ENCODE results near the gene ANKRD11. TPM values are rescaled to one million over a fixed set of nuclear protein-coding genes. Genes with fewer than 3 reads are reported as not detected.

ANKRD11 gene
- total RNA-seq, 1 donor from 2014 or later, result 178 TPM

- Mint-ChIP-seq H3K9me3 (ENCODE audit: low read depth) (peaks cover 3% of the 10 kb centered on the region), H3K4me3 (ENCODE audit: low read depth) (peak overlapping the region; percentile 90), H3K4me1 (ENCODE audit: low read depth) (peaks cover 2% of the 10 kb centered on the region), H3K27me3 (no peaks in the 10 kb centered on the region), H3K27ac (peak overlapping the region; percentile 99), H3K36me3 (ENCODE audit: insufficient read depth) (peaks cover 5% of the 10 kb centered on the region)
- DNase-seq (ENCODE audit: low spot score, unreplicated experiment), result peak; percentile 48
- TF ChIP-seq, protein P1, sequence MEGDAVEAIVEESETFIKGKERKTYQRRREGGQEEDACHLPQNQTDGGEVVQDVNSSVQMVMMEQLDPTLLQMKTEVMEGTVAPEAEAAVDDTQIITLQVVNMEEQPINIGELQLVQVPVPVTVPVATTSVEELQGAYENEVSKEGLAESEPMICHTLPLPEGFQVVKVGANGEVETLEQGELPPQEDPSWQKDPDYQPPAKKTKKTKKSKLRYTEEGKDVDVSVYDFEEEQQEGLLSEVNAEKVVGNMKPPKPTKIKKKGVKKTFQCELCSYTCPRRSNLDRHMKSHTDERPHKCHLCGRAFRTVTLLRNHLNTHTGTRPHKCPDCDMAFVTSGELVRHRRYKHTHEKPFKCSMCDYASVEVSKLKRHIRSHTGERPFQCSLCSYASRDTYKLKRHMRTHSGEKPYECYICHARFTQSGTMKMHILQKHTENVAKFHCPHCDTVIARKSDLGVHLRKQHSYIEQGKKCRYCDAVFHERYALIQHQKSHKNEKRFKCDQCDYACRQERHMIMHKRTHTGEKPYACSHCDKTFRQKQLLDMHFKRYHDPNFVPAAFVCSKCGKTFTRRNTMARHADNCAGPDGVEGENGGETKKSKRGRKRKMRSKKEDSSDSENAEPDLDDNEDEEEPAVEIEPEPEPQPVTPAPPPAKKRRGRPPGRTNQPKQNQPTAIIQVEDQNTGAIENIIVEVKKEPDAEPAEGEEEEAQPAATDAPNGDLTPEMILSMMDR (IDR thresholded peaks at IDR 0.05; ENCODE audit: unreplicated experiment), result no peak
Observed at GRCh38 chr16:89241187-89242007, 249.0 kb downstream of the ANKRD11 start.

DNA sequence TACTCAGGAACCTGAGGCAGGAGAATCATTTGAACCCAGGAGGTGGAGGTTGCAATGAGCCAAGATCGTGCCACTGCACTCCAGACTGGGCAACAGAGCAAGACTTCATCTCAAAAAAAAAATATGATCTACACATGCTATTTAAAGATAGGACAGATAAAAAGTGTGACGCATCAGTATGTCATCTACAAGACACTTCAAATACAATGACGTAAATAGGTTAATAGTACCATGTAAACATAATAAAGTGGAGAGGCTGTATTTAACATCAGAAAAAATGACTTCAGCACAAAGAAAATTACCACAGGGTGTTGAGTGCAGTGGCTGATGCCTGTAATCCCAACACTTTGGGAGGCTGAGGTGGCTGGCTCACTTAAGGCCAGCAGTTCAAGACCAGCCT, 252.6 kb downstream of the ANKRD11 start:
- Mint-ChIP-seq H3K27me3 (no peaks in the 10 kb centered on the region), H3K9me3 (ENCODE audit: low read depth) (peaks cover 16% of the 10 kb centered on the region), H3K36me3 (ENCODE audit: insufficient read depth) (peaks cover 30% of the 10 kb centered on the region), H3K27ac (no peak overlapping the region), H3K4me1 (ENCODE audit: low read depth) (peaks cover 2% of the 10 kb centered on the region), H3K4me3 (ENCODE audit: low read depth) (no peak overlapping the region)
- TF ChIP-seq, protein P1 (IDR thresholded peaks at IDR 0.05; ENCODE audit: unreplicated experiment), result no peak
- no peak for DNase-seq (ENCODE audit: low spot score, unreplicated experiment)

- Mint-ChIP-seq H3K27me3 (no peaks in the 10 kb centered on the region), H3K4me3 (ENCODE audit: low read depth) (no peak overlapping the region), H3K27ac (no peak overlapping the region), H3K4me1 (ENCODE audit: low read depth) (no peaks in the 10 kb centered on the region), H3K36me3 (ENCODE audit: insufficient read depth) (peaks cover 66% of the 10 kb centered on the region), H3K9me3 (ENCODE audit: low read depth) (peaks cover 26% of the 10 kb centered on the region)
- TF ChIP-seq, protein P1 (IDR thresholded peaks at IDR 0.05; ENCODE audit: unreplicated experiment), result no peak
- DNase-seq (ENCODE audit: low spot score, unreplicated experiment), result no peak
Observed at GRCh38 chr16:89233678-89234490, 256.5 kb downstream of the ANKRD11 start.

- Mint-ChIP-seq H3K36me3 (ENCODE audit: insufficient read depth) (peaks cover 81% of the 10 kb centered on the region), H3K4me3 (ENCODE audit: low read depth) (no peak overlapping the region), H3K27ac (no peak overlapping the region), H3K27me3 (no peaks in the 10 kb centered on the region), H3K4me1 (ENCODE audit: low read depth) (no peaks in the 10 kb centered on the region), H3K9me3 (ENCODE audit: low read depth) (peaks cover 39% of the 10 kb centered on the region)
- no peak for DNase-seq (ENCODE audit: low spot score, unreplicated experiment)
- TF ChIP-seq, protein P1 (IDR thresholded peaks at IDR 0.05; ENCODE audit: unreplicated experiment), result no peak
Observed at GRCh38 chr16:89232107-89232506, 258.3 kb downstream of the ANKRD11 start.

DNA sequence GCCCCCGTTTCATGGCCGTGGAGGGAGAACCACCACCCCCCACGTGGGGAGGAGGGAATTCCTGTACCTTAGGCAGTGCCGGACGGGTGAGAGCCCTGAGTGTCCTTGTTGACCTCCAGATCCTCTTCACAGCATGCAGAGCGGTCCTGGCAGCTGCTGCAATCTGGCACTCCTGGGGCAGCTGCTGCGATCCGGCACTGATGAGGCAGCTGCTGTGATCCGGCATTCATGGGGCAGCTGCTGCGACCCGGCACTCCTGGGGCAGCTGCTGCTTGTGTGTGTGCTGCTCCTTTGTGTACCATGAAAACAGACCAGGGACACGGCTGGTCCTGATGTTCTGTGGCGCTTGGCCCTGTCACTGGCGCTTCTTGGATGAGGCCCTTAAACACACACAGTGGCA, 260.1 kb downstream of the ANKRD11 start:
- Mint-ChIP-seq H3K27ac (no peak overlapping the region), H3K36me3 (ENCODE audit: insufficient read depth) (peaks cover 90% of the 10 kb centered on the region), H3K4me1 (ENCODE audit: low read depth) (no peaks in the 10 kb centered on the region), H3K27me3 (no peaks in the 10 kb centered on the region), H3K9me3 (ENCODE audit: low read depth) (peaks cover 48% of the 10 kb centered on the region), H3K4me3 (ENCODE audit: low read depth) (no peak overlapping the region)
- TF ChIP-seq, protein P1 (IDR thresholded peaks at IDR 0.05; ENCODE audit: unreplicated experiment), result no peak
- no peak for DNase-seq (ENCODE audit: low spot score, unreplicated experiment)

Data from progenitor cell of endocrine pancreas (in vitro differentiated cells).